Esophagus muscularis mucosa (tissue), 4 donors: ENCODE results near the gene KCNN1. TPM values are rescaled to one million over a fixed set of nuclear protein-coding genes. Genes with fewer than 3 reads are reported as not detected.
"Not testable (repeated sequence)": the region's sequence is repeated elsewhere in the genome, so short reads cannot be mapped to it uniquely, and the experiment has no call there.

Source experiments
- DNase-seq: peaks from one replicate; pipeline ENCODE4 v3.0.0-alpha.2; 2017; ENCODE audit errors: extremely low spot score
- H3K27ac ChIP-seq, 4 donors: fragments of 200-600 bp; sonication (generic); replicated peaks in 1 of 4; 1 replicate in 3 of 4; 2 replicates in 1 of 4; pipeline ENCODE4 v1.5.1; 2016 to 2019; ENCODE audit warnings: mild to moderate bottlenecking in 1 of 4
- H3K27me3 ChIP-seq, 4 donors: fragments of 200-600 bp; sonication (generic); one replicate each; pipeline versions ENCODE4 v1.5.1 to v1.6.0; 2016 to 2019
- H3K36me3 ChIP-seq, 4 donors: fragments of 200-600 bp; sonication (generic); one replicate each; pipeline ENCODE4 v1.5.1; 2016 to 2019
- H3K4me1 ChIP-seq, 4 donors: fragments of 200-600 bp; sonication (generic); one replicate each; pipeline ENCODE4 v1.5.1; 2016 to 2019
- H3K4me3 ChIP-seq, 4 donors: fragments of 200-600 bp; sonication (generic); 1 replicate in 2 of 4; 2 replicates in 2 of 4; pipeline ENCODE4 v1.5.1; 2016 to 2019; ENCODE audit warnings: mild to moderate bottlenecking in 4 of 4, moderate library complexity in 1 of 4
- H3K9me3 ChIP-seq, 4 donors: fragments of 200-600 bp; sonication (generic); 1 replicate in 3 of 4; 2 replicates in 1 of 4; pipeline ENCODE4 v1.5.1; 2016 to 2019
- CTCF ChIP-seq, 3 experiments: fragments of 200-600 bp in 2 of 3; fragments of 450-650 bp in 1 of 3; sonication (generic) in 2 of 3; IDR thresholded peaks; one replicate each; pipeline ENCODE4 v1.5.1; 2017 to 2019; ENCODE audit warnings: antibody characterized with exemption in 3 of 3, mild to moderate bottlenecking in 2 of 3, moderate library complexity in 1 of 3
- EP300 ChIP-seq: sonication (generic); formaldehyde crosslinking; IDR thresholded peaks from one replicate; pipeline ENCODE4 v1.6.1; 2017; ENCODE audit warnings: antibody characterized with exemption
- POLR2A ChIP-seq: fragments of 450-650 bp; IDR thresholded peaks from one replicate; pipeline ENCODE4 v1.6.1; 2017; ENCODE audit warnings: antibody characterized with exemption, moderate library complexity, mild to moderate bottlenecking, low read depth
- POLR2AphosphoS5 ChIP-seq, 2 donors: sonication (generic); formaldehyde crosslinking; IDR thresholded peaks; one replicate each; pipeline ENCODE4 v1.6.1; 2017; ENCODE audit warnings: antibody characterized with exemption in 2 of 2
- WGBS: methylation state at CpG from one replicate; pipeline ENCODE4 v1.1.5; 2018; 5-methylcytosine and 5-hydroxymethylcytosine counted together
- intact Hi-C: fragments of 100-400 bp; cut with DNase I; formaldehyde crosslinking; loops from one replicate; pipeline ENCODE4 v1.15.1; 2023
- total RNA-seq, 4 donors: library from RNA; depleted of rRNA; stranded (reverse); fragments of >200 nt; gene quantifications; one replicate each; pipeline versions ENCODE4 v1.1.0 to v1.2.1, GENCODE V29; 2016

Gene KCNN1
- total RNA-seq, 4 donors from 2014 or later: 0.17 to 0.23 TPM; not detected in 2

- Histone ChIP-seq H3K4me1 (no peaks in the 10 kb centered on the region), H3K27ac (no peak overlapping the region), H3K36me3 (no peaks in the 10 kb centered on the region), H3K9me3 (no peaks in the 10 kb centered on the region), H3K27me3 (peaks cover 0 to 11% (median 0%) of the 10 kb centered on the region in 4 donors), H3K4me3 (no peak overlapping the region)
- DNase-seq: no peak
- TF ChIP-seq CTCF (IDR thresholded peaks at IDR 0.05) (no peak), POLR2A (no peak), POLR2AphosphoS5 (IDR thresholded peaks at IDR 0.05) (no peak), EP300 (no peak)
- intact Hi-C loops: no loop called here
- 85% methylated on average over 7 of the region's 7 CpGs for WGBS
These were observed 10.6 kb downstream of the KCNN1 start for GRCh38 chr19:17977488-17977887.

- Histone ChIP-seq H3K27me3 (peaks cover 0 to 40% (median 0%) of the 10 kb centered on the region in 4 donors), H3K4me1 (no peaks in the 10 kb centered on the region), H3K4me3 (no peak overlapping the region), H3K27ac (no peak overlapping the region), H3K9me3 (no peaks in the 10 kb centered on the region), H3K36me3 (no peaks in the 10 kb centered on the region)
- intact Hi-C loops: no loop called here
- DNase-seq: no peak
- TF ChIP-seq CTCF (IDR thresholded peaks at IDR 0.05): no peak
- no peak for TF ChIP-seq POLR2AphosphoS5 (IDR thresholded peaks at IDR 0.05)
- TF ChIP-seq EP300: no peak
- TF ChIP-seq POLR2A: no peak
- 91% methylated on average over 28 of the region's 38 CpGs for WGBS
These were observed 14.7 kb downstream of the KCNN1 start for GRCh38 chr19:17981611-17982010.

GRCh38 chr19:17982430-17982829 lies 15.5 kb downstream of the KCNN1 start:
- no peaks in the 10 kb centered on the region for H3K9me3 ChIP-seq
- H3K4me1 ChIP-seq: no peaks in the 10 kb centered on the region
- H3K4me3 ChIP-seq: no peak overlapping the region
- no peak overlapping the region for H3K27ac ChIP-seq
- no peak for TF ChIP-seq EP300
- TF ChIP-seq CTCF (IDR thresholded peaks at IDR 0.05): no peak
- no peak for TF ChIP-seq POLR2AphosphoS5 (IDR thresholded peaks at IDR 0.05)
- no peak for TF ChIP-seq POLR2A
- no peaks in the 10 kb centered on the region for H3K36me3 ChIP-seq
- H3K27me3 ChIP-seq: peaks cover 0 to 40% (median 0%) of the 10 kb centered on the region in 4 donors
- whole genome bisulfite sequencing: 84% methylated on average over 22 of the region's 22 CpGs
- no peak for DNase-seq
- intact Hi-C loops: no loop called here

- intact Hi-C loops: no loop called here
These were observed 18.3 kb downstream of the KCNN1 start for GRCh38 chr19:17985037-17985818.

GRCh38 chr19:17986569-17986968 lies 19.7 kb downstream of the KCNN1 start:
- H3K27me3 ChIP-seq: peaks cover 0 to 38% (median 0%) of the 10 kb centered on the region in 4 donors
- H3K4me3 ChIP-seq, H3K27ac ChIP-seq, H3K9me3 ChIP-seq, H3K36me3 ChIP-seq, H3K4me1 ChIP-seq, DNase-seq, intact Hi-C loops: not testable (repeated sequence)
- WGBS: 81% methylated on average over 8 of the region's 8 CpGs

More at GRCh38 chr19:17985037-17985818, 18.3 kb downstream of the KCNN1 start:
- Histone ChIP-seq H3K27me3 (peaks cover 0 to 40% (median 0%) of the 10 kb centered on the region in 4 donors), H3K4me1 (no peaks in the 10 kb centered on the region), H3K27ac (no peak overlapping the region), H3K36me3 (no peaks in the 10 kb centered on the region), H3K4me3 (no peak overlapping the region), H3K9me3 (no peaks in the 10 kb centered on the region)
- TF ChIP-seq CTCF (IDR thresholded peaks at IDR 0.05) (no peak), POLR2A (no peak), POLR2AphosphoS5 (IDR thresholded peaks at IDR 0.05) (no peak), EP300 (no peak)
- no peak for DNase-seq
- WGBS: 71% methylated on average over 12 of the region's 17 CpGs
